HG02885 (cell line): ENCODE measurements around the gene SYT6.

Source experiments
- ATAC-seq: cut with Tn5 transposase; IDR thresholded peaks from one replicate; pipeline ENCODE4 v1.9.1; 2021; ENCODE audit warnings: mild to moderate bottlenecking; ENCODE audit not compliant: unreplicated experiment, poor library complexity

The SYT6 gene

DNA sequence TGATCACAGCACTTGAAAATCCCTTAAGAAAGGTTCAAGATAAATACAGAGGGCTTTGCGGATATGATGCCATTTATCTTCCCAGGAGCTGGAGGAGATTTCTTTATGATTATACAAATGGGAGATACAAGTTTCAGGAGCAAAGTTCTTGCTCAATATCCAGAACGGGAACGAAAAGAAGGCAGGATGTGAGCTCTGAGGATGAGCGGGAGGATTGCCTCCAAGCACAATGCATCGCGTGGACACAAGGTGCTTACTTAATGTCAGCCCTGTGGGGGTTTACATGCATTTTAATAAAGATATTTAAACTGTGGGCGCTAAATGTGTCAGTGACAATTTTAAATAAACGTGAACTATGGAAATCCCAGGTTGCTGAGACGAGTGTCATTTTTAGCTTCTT lies 59.0 kb downstream of the SYT6 start:
- ATAC-seq: no peak

DNA sequence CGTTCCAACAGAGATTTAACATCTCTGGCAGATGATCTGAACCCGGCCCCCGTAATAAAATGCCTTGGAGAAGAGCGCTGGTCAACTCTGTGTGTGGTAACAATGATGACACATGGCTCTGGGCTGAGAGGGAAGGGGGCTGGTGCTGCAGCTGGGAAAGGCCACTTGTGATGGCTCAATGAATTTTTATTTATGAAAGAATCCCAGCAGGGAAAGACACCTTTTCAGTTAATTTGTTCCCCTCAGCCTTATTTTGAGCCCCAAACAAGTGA lies 59.4 kb downstream of the SYT6 start:
- no peak for ATAC-seq

DNA sequence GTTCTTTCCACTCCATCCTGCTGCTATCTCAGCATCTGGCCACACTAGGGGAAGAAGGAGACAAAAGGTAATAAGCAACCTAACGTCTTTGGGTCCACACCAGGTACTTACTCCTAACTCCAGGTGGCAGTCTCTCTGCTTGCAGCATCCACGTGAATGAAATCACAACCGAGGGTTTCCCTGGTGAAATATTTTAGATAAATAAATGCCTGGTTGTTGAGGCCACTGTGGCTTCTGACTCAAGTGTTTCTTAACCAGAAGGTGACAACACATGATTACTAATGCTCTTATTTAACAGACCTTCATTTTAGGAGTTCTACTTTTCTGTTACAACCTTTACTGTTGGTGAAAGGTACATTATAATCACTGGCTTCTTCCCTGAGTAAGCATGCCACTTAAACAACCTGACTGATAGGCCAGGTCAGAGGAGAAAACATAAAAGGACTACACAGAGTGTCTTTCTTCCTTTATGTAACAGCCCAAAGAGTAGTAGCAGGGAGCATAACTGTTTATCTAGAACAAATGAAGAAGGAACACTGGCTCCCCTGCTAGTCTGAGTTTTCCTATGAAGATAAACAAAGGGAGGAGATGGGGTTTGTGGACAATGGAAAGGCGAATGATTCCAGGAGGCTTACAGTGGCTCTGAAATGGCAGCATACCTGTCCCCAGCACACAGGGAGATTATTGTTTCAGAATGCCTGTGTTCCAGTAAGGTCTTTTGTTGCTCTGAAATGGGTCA lies 59.9 kb downstream of the SYT6 start:
- no peak for ATAC-seq

DNA sequence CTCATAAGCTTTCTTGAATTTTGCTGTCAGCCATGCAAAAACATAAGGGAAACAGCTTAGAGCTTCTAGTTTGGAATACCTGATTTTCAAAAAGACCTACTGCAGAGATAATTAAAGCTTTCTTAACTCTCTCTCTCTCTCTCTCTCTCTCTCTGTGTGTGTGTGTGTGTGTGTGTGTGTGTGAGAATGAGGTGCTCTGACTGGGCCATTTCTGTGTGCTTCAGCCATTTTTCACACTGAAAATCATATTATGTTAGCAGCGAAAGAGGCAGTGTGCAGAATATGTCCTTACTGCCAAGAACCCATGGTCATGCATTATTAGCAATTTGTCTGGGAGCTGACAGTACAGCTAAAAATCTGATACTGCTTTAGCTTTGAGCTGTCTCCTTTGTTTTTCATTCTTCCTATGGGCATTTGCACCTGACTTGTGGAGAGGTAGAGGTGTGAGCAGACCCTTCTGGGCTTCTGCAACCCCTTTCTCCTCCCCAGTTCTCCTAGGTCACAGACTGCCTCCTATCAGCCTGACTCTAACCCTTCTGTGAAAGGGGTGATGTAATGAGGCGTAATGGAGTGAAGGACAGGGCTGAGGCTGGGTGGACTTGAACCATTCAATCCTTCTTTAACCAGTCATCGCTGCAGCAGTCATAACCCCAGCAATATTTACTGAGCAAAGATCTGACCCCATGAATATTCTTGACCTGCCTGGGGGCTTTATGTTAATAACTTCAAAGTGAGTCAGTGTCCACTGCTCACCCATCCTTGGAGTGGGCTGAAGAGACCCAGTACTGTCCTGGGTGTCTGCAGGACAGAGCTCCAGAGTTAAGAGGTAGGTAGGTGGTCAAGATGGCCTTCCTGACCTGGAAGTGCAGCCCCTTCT lies 61.2 kb downstream of the SYT6 start:
- ATAC-seq: no peak

DNA sequence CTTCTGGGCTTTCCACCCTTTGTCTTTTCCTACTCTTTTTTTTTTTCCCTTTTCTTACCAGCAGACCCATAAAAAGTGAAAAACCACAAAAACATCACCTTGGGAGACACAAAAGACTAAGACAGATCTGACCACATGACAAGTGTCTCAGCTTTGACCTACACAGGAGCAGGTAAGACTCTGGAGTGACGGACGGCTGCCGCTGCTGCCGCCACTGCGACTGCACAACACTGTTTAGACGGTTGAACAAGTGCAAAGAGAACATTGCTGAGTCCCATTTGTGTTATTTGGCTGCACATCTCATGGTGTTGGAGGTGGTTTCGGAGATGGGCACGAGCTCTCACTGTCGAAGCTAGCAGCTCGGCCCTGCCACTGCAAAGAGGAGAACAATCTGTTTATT lies 62.0 kb downstream of the SYT6 start:
- ATAC-seq: no peak

DNA sequence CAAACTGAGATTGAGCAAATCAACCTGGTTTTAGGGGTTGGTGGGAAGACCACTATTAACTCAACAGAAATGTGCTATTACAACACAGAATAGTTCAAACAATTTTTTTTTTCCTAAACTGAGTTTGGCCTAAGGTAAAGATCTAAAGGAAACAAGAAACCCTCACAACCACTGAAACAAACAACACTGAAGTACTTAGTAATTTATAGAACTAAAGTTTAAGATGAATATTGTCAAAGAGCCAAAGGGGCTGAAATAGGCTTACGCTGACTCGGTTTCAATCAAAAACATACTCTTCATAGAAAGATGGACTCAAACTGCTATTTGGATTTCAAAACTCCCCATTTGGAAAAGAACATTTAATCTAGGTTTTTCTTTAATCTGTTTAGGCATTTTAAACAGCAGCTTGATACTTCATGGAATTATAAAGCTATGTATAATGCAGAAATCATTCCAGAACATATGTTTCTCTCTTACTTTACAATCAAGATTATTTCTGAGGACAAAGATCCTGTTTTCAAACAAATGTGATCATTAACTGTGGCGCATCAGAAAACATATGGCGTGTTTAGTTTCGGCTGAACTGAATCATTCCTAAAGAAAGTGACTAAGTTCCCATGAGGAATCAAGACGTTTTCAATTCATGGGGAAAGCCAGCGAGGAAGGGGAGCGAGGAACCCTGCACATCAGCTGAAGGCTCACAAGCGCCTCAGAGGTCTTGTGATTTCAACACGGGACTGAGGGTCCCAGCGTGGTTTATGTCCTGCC lies 62.7 kb downstream of the SYT6 start:
- ATAC-seq: no peak

DNA sequence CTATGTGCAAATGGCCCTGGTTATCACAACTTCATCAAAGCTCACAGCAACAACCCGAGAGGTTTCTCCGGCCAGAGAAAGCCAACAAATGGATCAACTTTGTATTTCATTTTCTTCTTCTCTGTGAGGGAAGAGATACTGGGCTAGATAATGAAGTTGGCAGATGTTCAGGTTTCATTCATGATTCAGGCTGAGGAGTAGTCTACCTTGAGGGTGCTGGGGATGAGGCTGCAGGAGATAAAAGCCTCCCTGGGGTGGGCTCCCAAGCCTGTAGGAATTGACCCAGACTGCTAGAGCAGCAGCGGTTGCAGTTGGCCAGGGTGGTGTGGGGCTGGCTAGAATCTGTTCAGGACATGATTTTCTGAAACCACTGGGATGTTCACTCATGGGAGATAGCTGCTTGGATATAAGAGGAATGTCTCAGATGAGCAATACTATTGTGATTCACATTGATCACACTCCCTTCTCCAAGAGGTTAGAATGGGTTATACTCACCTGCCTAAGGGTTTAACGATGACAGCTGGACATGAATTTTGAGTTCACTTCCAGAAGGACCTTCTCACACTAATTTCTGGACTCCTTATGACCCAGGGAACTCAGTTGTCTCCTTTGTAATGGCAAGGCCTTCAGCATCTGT lies 64.0 kb downstream of the SYT6 start:
- ATAC-seq: no peak

DNA sequence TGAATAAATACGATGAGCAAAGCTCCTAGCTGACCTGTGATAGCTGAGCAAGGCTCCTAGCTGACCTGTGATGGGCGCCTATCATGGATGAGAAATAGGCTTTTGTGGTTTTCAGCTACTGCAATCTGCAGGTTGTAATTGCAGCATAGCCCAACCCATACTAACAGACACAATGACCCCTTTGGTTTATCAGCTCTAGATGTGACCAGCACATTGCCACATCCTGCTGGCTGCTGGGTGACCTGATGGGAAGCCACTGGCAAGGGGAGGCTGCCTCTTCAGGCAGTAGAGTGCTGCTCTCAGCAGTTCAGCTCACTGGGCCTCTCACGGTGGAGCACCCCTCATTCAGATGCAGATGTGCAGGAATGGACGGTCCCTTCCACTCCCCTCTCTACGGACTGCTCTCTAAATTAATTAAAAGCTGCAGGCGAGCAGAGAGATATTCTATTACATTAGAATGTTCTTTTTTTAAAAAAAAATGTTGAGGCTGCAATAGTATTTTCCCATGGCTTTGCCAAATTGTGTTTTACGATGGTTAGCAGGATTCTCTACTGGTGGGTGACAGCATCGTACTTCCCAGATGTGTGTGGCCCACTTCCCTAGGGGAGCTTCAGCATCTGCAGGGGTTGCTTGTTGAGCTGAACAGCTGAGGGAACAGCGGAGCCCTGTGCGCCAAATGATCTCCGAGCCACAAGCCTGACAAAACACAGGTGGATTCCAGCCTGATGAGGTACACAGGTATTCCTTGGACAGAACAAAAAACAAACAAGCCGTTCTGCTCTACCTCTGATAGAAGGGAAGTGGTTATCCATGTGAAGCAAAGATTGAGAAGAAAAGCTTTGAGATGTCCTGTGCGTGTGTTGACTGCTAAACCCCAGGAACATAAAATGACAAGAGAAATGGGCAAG lies 65.0 kb downstream of the SYT6 start:
- no peak for ATAC-seq

DNA sequence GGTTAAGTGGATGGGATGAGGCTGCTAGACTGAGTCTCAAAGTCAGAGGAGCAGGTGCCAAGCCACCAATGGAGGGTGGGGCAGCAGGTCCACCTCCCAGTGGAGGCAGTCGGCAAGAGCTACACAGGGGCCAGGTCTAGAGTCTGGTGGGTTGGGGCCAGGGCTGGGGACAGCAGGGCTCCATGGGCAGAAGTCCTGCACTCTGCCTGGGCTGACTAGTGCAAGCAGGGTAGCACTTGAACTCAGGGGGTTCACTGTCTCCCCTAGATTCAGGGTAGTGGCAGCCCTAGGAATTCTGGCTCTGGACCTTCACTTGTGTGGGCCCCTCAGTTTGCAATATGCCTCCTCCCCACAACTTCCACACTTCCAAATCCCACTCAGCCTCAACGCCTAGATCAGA lies 66.2 kb downstream of the SYT6 start:
- no peak for ATAC-seq

DNA sequence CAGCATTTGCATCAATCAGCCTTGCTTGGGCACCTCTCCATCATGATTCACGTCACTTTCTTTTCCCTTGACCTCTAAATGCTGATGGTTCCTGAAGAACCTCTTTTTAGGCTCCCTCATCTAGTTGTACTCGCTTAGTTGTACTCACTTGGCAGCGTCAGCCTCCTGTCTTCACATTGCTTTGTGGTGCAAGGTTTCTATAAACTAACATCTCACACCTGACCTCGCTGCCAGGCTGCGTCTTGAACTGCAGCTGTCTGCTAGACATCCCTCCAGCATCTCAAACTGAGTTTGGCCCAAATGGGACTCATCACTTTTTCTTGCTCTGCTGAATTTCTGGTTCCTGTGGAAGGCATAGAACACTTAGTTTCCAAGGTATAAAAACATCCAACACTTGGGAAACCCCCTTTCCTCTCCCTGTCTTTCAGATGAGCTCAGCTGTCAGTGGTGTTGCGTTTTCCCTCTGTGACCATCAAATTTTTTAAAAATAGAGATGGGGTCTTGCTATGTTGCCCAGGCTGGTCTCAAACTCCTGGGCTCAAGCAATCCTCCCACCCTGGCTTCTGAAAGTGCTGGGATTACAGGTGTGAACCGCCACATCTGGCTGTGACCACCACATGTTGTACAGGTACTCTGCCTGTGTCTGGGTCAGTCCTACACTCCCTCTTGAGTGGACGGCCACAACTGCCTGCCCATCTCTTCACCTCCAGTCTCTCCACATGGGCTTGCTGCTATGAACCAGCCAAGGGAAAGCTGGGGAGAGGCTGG lies 66.9 kb downstream of the SYT6 start:
- no peak for ATAC-seq

DNA sequence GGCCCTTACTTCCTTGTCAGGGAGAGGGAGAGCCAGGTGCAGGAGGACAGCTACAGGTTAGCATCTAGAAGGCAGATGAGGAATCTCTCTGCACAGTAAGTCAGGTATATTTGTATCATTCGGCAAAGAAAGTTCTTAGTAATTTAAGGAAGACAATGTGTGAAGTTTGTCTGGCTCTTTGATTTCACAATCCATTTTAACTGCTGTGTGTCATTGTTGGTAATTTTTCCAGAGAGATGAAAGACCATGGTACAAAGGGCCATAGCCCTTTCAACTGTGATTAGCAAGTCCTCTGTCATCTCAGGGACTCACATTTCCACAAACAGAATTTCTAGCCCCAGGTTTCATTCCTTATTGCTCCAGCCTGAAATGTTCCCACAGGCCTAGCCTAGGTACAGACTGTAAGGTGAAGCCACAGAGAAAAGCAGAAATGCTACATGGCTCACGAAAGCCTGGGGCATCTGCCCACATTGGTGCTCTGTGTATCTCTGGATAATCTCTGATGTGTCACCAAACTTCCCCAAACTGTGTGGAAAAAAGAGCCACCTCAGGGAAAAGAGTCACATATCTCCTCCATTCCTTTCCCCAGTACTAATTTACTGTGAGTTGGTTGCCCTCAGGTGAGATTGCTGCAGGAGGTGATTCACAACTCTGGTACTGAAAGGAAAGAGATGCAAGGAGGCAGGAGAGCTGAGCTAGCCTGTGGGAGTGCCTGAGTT lies 70.6 kb downstream of the SYT6 start:
- no peak for ATAC-seq

DNA sequence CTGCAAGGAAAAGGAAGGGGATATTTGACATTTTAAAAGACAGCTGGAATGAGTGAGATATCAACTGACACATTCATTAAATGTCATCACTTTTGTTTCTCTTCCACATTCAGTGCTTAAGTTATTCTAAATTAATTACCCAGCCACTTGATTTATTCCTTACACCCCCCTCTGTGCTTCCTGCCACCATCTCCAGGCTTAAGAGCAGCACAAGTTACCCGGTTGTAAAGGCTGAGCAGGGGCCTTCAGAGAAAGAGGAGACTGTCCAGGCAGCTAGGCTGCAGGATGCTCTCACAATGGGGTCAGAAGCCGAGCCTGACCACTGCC lies 71.4 kb downstream of the SYT6 start:
- ATAC-seq: no peak

DNA sequence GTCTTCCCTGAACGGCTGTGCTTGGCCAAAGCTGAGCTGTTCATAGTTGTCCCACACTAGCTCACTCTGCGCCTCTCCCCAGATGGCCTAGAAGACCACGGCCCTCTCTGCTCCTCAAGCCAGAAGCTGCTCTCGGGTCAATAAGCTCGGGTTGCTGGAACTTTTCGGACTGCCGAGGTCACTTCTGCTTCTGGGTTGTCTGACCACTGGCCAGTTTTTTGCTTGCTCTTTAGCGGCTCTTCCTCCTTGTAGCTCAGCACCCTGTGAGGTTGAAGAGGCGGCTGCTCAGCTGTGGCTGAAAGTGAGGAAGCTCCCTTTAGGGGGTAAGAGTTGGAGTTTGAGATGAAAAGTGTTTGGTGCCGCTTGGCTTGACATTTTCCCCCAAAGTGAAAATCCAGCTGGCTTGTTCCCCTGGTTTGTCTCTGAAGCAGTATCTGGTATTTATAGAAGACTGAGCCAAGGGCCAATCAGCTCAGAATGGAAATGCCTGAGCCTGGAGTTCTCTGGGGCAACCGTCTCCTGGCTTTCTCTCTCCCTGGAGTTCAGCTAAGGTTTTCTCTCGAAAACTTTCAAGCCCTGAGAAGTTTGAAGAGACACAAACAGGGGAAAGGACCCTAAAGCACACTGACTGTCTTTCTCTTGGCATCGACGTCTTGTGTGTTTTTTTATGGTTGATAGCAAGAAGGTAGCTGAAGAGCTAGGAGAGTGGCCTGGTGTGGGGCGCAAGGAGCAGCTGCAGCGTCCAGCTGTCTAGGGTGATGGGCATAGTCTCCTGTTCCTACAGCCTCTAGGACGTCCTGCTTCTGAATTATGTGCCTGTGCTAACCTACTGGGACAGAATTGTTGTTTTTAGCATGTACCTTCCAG lies 72.0 kb downstream of the SYT6 start:
- no peak for ATAC-seq

DNA sequence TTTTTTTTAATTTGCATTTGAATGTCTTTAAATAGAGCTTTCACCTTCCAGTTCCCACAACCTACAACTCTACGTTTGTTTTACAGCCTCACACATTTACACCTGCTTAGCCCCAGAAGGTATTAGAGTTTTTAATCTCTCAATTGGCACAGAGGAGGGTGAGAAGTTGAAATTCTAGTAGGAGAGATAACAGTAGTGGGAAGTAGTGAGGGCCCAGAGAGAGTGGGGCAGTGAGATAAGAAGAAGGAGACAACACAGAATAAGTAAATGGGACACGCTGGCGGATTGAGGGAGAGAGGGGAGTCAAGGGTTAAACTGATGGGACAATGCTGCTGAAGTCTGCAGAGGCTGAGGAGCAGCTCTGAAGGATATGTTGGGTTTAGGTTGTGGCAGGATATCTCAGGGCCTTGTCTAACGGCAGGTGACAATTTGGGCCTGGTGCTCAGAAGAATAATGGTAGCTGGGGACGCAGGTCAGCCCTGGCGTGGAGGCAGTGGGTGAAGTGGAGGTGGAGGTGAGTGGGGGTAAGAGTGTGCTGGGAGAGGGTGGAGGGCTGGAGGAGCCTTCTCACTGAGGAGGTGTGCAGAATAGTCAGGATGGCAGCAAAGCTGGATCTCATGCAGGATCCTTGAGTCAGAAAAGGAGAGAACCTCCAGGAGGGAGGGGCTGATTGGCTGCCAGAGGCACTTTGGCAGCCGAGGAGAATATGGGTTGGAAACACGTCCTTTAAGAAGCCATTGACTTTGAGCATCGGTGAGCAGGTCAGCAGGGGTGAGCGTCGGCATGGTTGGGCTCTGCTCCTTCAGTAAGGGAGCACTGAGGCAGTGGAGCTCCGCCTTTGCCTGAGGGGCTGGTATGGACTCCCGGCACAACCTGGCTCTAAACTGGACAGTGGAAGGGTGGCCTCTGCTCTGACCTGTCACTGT lies 72.9 kb downstream of the SYT6 start:
- ATAC-seq: no peak

DNA sequence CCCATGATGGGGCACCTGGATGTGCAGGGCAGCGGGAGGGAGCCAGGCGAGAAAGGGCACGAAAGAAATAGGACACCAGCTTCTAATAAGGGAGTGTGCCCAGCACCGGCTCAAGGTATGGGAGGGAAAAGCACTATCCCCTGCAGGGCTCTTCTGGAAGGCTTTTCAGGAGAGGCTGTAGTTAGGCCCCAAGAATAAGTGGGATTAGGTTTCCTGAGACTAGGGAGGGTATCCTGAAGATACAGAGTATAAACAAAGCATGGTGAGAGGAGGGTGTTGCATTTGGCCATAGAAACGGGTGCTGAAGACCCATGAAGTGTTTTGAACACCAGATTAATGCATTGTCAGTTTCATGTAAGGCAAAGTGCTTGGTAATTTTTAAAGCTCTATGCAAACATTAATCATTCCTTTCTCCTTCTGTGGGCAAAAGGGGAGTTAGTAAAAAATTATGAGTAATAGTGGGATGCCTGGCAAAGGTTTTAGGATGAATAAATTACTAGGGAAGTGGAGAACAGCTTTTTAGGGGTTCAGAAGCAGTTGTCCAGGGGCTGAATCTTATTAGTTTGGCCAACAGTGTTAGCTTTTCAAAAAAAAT lies 74.0 kb downstream of the SYT6 start:
- ATAC-seq: no peak

DNA sequence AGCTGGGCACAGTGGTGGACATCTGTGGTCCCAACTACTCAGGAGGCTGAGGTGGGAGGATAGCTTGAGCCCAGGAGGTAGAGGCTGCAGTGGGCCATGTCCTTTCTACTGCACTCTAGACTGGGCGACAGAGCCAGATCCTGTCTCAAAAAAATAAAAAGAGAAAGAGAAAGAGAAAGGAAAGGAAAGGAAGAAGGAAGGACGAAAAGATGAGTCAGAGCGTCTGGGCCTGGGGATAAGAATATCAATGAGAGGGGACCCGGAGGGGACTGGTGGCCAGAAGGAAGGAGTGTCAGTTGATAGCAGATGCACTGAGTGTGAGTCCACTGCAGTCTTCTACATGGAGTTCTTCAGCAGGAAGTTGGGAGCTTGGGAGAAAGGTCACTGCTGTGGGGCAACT lies 75.6 kb downstream of the SYT6 start:
- no peak for ATAC-seq
